Esophagus muscularis mucosa (tissue), 4 donors: ENCODE results near the gene MAGEF1. TPM values are rescaled to one million over a fixed set of nuclear protein-coding genes. Genes with fewer than 3 reads are reported as not detected.
A peak's percentile ranks its signal among the peaks of the same experiment; 100 is the strongest.

Source experiments
- DNase-seq: peaks from one replicate; pipeline ENCODE4 v3.0.0-alpha.2; 2017; ENCODE audit errors: extremely low spot score
- H3K27ac ChIP-seq, 4 donors: fragments of 200-600 bp; sonication (generic); replicated peaks in 1 of 4; 1 replicate in 3 of 4; 2 replicates in 1 of 4; pipeline ENCODE4 v1.5.1; 2016 to 2019; ENCODE audit warnings: mild to moderate bottlenecking in 1 of 4
- H3K27me3 ChIP-seq, 4 donors: fragments of 200-600 bp; sonication (generic); one replicate each; pipeline versions ENCODE4 v1.5.1 to v1.6.0; 2016 to 2019
- H3K36me3 ChIP-seq, 4 donors: fragments of 200-600 bp; sonication (generic); one replicate each; pipeline ENCODE4 v1.5.1; 2016 to 2019
- H3K4me1 ChIP-seq, 4 donors: fragments of 200-600 bp; sonication (generic); one replicate each; pipeline ENCODE4 v1.5.1; 2016 to 2019
- H3K4me3 ChIP-seq, 4 donors: fragments of 200-600 bp; sonication (generic); 1 replicate in 2 of 4; 2 replicates in 2 of 4; pipeline ENCODE4 v1.5.1; 2016 to 2019; ENCODE audit warnings: mild to moderate bottlenecking in 4 of 4, moderate library complexity in 1 of 4
- H3K9me3 ChIP-seq, 4 donors: fragments of 200-600 bp; sonication (generic); 1 replicate in 3 of 4; 2 replicates in 1 of 4; pipeline ENCODE4 v1.5.1; 2016 to 2019
- EP300 ChIP-seq: sonication (generic); formaldehyde crosslinking; IDR thresholded peaks from one replicate; pipeline ENCODE4 v1.6.1; 2017; ENCODE audit warnings: antibody characterized with exemption
- POLR2A ChIP-seq: fragments of 450-650 bp; IDR thresholded peaks from one replicate; pipeline ENCODE4 v1.6.1; 2017; ENCODE audit warnings: antibody characterized with exemption, moderate library complexity, mild to moderate bottlenecking, low read depth
- POLR2AphosphoS5 ChIP-seq, 2 donors: sonication (generic); formaldehyde crosslinking; IDR thresholded peaks; one replicate each; pipeline ENCODE4 v1.6.1; 2017; ENCODE audit warnings: antibody characterized with exemption in 2 of 2
- WGBS: methylation state at CpG from one replicate; pipeline ENCODE4 v1.1.5; 2018; 5-methylcytosine and 5-hydroxymethylcytosine counted together
- intact Hi-C: fragments of 100-400 bp; cut with DNase I; formaldehyde crosslinking; loops from one replicate; pipeline ENCODE4 v1.15.1; 2023
- total RNA-seq, 4 donors: library from RNA; depleted of rRNA; stranded (reverse); fragments of >200 nt; gene quantifications; one replicate each; pipeline versions ENCODE4 v1.1.0 to v1.2.1, GENCODE V29; 2016
- TF ChIP-seq, protein P1 (sequence below), 3 experiments: fragments of 200-600 bp in 2 of 3; fragments of 450-650 bp in 1 of 3; sonication (generic) in 2 of 3; IDR thresholded peaks; one replicate each; pipeline ENCODE4 v1.5.1; 2017 to 2019; ENCODE audit warnings: antibody characterized with exemption in 3 of 3, mild to moderate bottlenecking in 2 of 3, moderate library complexity in 1 of 3

Gene MAGEF1
- total RNA-seq, 4 donors from 2014 or later = 23.5 to 50.9 (median 34.1) TPM

DNA sequence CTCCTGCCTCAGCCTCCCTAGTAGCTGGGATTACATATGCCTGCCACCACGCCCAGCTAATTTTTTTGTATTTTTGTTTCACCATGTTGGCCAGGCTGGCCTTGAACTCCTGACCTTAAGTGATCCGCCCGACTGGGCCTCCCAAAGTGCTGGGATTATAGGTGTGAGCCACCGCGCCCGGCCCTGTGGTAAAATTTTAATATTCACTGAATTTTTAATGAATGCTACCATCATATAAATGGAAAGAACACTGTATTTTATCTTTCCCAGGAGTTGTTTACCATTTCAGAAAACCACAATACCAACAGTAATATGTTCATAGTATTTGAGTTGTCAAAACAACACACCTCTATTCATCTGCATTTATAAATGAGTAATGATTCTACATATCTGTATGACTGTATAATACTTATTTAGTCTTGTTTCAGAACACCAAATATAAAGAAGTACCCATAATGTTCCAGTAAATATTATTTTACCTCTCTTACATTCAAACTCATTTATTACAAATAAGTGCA is 16.2 kb upstream of the MAGEF1 start:
- Histone ChIP-seq H3K4me3 (no peak overlapping the region), H3K4me1 (peaks cover 0 to 7% (median 2%) of the 10 kb centered on the region in 4 donors), H3K27me3 (no peaks in the 10 kb centered on the region), H3K9me3 (no peaks in the 10 kb centered on the region), H3K27ac (no peak overlapping the region), H3K36me3 (no peaks in the 10 kb centered on the region)
- DNase-seq = no peak
- WGBS = 84% methylated on average over 6 of the region's 6 CpGs
- intact Hi-C loops = loop anchor here (5.0 kb wide), 1 partner anchor 49 kb away; no protein-coding TSS in a partner anchor
- TF ChIP-seq POLR2A (no peak), EP300 (no peak), POLR2AphosphoS5 (IDR thresholded peaks at IDR 0.05) (no peak)
- TF ChIP-seq, protein P1, sequence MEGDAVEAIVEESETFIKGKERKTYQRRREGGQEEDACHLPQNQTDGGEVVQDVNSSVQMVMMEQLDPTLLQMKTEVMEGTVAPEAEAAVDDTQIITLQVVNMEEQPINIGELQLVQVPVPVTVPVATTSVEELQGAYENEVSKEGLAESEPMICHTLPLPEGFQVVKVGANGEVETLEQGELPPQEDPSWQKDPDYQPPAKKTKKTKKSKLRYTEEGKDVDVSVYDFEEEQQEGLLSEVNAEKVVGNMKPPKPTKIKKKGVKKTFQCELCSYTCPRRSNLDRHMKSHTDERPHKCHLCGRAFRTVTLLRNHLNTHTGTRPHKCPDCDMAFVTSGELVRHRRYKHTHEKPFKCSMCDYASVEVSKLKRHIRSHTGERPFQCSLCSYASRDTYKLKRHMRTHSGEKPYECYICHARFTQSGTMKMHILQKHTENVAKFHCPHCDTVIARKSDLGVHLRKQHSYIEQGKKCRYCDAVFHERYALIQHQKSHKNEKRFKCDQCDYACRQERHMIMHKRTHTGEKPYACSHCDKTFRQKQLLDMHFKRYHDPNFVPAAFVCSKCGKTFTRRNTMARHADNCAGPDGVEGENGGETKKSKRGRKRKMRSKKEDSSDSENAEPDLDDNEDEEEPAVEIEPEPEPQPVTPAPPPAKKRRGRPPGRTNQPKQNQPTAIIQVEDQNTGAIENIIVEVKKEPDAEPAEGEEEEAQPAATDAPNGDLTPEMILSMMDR (IDR thresholded peaks at IDR 0.05) = no peak

GRCh38 chr3:184727357-184728009 is 15.6 kb upstream of the MAGEF1 start:
- H3K9me3 ChIP-seq = no peaks in the 10 kb centered on the region
- intact Hi-C loops = loop anchor here (5.0 kb wide), 1 partner anchor 50 kb away; no protein-coding TSS in a partner anchor
- WGBS = 44% methylated on average over 10 of the region's 10 CpGs
- peaks cover 0 to 7% (median 2%) of the 10 kb centered on the region in 4 donors for H3K4me1 ChIP-seq
- no peaks in the 10 kb centered on the region for H3K27me3 ChIP-seq
- no peaks in the 10 kb centered on the region for H3K36me3 ChIP-seq
- no peak for DNase-seq
- TF ChIP-seq EP300 (no peak), POLR2AphosphoS5 (IDR thresholded peaks at IDR 0.05) (peak; percentile 35 to 40)
- TF ChIP-seq, protein P1 (IDR thresholded peaks at IDR 0.05) = peak; percentile 69 to 72 (median 70)
- H3K4me3 ChIP-seq = no peak overlapping the region
- H3K27ac ChIP-seq = no peak overlapping the region

DNA sequence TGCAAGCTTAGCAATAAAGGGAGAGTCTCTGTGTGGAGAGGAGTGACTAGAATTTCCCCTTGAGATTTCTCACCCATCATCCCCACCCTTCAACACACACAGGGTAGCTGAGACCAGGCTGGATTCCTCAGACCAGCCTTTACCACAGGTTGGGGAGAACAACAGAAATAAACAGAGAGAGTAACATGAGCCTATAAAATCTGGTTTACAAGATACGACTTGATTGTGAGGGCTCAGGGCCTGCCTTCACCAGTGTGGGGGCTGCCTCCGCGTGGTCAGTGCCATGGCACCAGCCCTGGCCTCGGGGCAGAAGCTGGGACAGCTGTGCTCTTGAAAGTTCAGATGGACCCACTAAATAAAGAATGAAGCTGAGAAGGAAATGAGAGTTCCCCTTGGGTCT is 14.6 kb upstream of the MAGEF1 start:
- TF ChIP-seq, protein P1 (IDR thresholded peaks at IDR 0.05) = no peak
- TF ChIP-seq POLR2A (no peak), POLR2AphosphoS5 (IDR thresholded peaks at IDR 0.05) (no peak), EP300 (no peak)
- no peak overlapping the region for H3K27ac ChIP-seq
- 80% methylated on average over 4 of the region's 4 CpGs for WGBS
- DNase-seq = no peak
- no peaks in the 10 kb centered on the region for H3K9me3 ChIP-seq
- H3K27me3 ChIP-seq = no peaks in the 10 kb centered on the region
- H3K4me3 ChIP-seq = no peak overlapping the region
- no peaks in the 10 kb centered on the region for H3K36me3 ChIP-seq
- intact Hi-C loops = loop anchor here (5.0 kb wide), 1 partner anchor 51 kb away; no protein-coding TSS in a partner anchor
- peaks cover 0 to 7% (median 2%) of the 10 kb centered on the region in 4 donors for H3K4me1 ChIP-seq

DNA sequence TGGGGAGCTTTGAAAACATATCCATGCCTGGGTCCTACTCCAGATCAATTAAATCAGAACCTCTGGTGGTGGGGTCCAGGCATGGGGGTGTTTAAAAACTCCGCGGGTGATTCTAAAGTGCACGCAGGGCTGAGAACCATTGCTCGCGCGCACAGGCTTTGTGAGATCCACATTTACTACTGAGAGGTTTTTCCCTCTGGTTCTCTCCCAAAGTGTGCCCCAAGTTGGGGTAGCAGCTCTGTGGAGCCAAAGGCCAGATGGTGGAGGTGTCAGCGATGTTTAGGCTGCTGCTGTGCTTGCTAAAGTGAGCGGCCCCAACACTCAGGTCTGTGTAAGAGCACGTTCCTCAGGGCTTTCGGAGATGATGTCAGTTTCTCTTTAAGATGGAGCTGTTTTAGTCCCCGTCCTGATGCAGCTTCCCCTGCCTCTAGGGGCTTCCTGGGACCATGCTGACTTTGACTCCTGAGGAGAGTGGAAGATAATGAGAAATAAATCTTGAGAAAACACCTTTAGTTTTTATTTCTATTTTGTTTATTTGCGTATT is 13.4 kb upstream of the MAGEF1 start:
- H3K4me3 ChIP-seq = no peak overlapping the region
- WGBS = 84% methylated on average over 12 of the region's 12 CpGs
- H3K9me3 ChIP-seq = no peaks in the 10 kb centered on the region
- no peak overlapping the region for H3K27ac ChIP-seq
- no peaks in the 10 kb centered on the region for H3K36me3 ChIP-seq
- TF ChIP-seq, protein P1 (IDR thresholded peaks at IDR 0.05) = no peak
- TF ChIP-seq POLR2A (no peak), EP300 (no peak), POLR2AphosphoS5 (IDR thresholded peaks at IDR 0.05) (no peak)
- peak; percentile 75 for DNase-seq
- H3K4me1 ChIP-seq = peaks cover 0 to 7% (median 2%) of the 10 kb centered on the region in 4 donors
- no peaks in the 10 kb centered on the region for H3K27me3 ChIP-seq
- intact Hi-C loops = loop anchor here (5.0 kb wide), 1 partner anchor 52 kb away; no protein-coding TSS in a partner anchor
